Measurements from ENCODE around the gene PIK3AP1. TPM values are rescaled to one million over a fixed set of nuclear protein-coding genes. Genes with fewer than 3 reads are reported as not detected.

PIK3AP1 gene, protein sequence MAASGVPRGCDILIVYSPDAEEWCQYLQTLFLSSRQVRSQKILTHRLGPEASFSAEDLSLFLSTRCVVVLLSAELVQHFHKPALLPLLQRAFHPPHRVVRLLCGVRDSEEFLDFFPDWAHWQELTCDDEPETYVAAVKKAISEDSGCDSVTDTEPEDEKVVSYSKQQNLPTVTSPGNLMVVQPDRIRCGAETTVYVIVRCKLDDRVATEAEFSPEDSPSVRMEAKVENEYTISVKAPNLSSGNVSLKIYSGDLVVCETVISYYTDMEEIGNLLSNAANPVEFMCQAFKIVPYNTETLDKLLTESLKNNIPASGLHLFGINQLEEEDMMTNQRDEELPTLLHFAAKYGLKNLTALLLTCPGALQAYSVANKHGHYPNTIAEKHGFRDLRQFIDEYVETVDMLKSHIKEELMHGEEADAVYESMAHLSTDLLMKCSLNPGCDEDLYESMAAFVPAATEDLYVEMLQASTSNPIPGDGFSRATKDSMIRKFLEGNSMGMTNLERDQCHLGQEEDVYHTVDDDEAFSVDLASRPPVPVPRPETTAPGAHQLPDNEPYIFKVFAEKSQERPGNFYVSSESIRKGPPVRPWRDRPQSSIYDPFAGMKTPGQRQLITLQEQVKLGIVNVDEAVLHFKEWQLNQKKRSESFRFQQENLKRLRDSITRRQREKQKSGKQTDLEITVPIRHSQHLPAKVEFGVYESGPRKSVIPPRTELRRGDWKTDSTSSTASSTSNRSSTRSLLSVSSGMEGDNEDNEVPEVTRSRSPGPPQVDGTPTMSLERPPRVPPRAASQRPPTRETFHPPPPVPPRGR
- total RNA-seq (2.3 TPM), polyA plus RNA-seq (ENCODE audit: insufficient read depth in 1 of 8, insufficient read length in 8 of 8, low replicate concordance in 1 of 8) (1 to 10 TPM; 1.8 to 2.9 (median 2.2) TPM)
- long read RNA-seq, donor 1, result 0 reads
- long read RNA-seq, donor 2, result 0 reads
- long read RNA-seq, donor 3, partial matches to known transcripts, result 10,374 of 10,374 reads
- long read RNA-seq, donor 3, other reads (novel, unspliced or antisense), result 0 of 10,374 reads
- long read RNA-seq, donor 4, partial matches to known transcripts, result 7,543 of 7,543 reads
- long read RNA-seq, donor 4, other reads (novel, unspliced or antisense), result 0 of 7,543 reads
- long read RNA-seq, donor 5, result 0 reads
- long read RNA-seq, donor 6, result 0 reads
- long read RNA-seq, donor 7, full-length matches to known transcripts, result 1 of 13,369 reads
- long read RNA-seq, donor 7, partial matches to known transcripts, result 13,368 of 13,369 reads
- long read RNA-seq, donor 7, other reads (novel, unspliced or antisense), result 0 of 13,369 reads
- long read RNA-seq, donor 8, result 0 reads
- long read RNA-seq, donor 9, result 0 reads
- long read RNA-seq, donor 10, partial matches to known transcripts, result 16,309 of 16,309 reads
- long read RNA-seq, donor 10, other reads (novel, unspliced or antisense), result 0 of 16,309 reads
- long read RNA-seq, donor 11, result 0 reads

GRCh38 chr10:96720422-96721206, at the start of gene PIK3AP1:
TSS of gene PIK3AP1 (minus strand) at chr10:96720514. CDS start at chr10:96720394, 120 bp downstream.
- peaks cover 32% of the 10 kb centered on the region for H3K27me3 ChIP-seq (ENCODE audit: control insufficient read depth, insufficient read depth, low read length)
- peak within 1 kb of the TSS; percentile 38 for H3K4me3 ChIP-seq (ENCODE audit: low read length)
- 4% methylated on average over 29 of the region's 52 CpGs for WGBS (ENCODE audit: insufficient coverage)
- DNase-seq, result peak; percentile 36
- peaks cover 11% of the 10 kb centered on the region for H3K4me1 ChIP-seq (ENCODE audit: control insufficient read depth, insufficient read depth, low read length)
- no peaks in the 10 kb centered on the region for H3K9me3 ChIP-seq (replicated peaks; ENCODE audit: control insufficient read depth, low read depth, low read length)
- H3K27ac ChIP-seq (ENCODE audit: low read length), result peak within 1 kb of the TSS; percentile 59
- H3K36me3 ChIP-seq (ENCODE audit: control insufficient read depth, insufficient read depth, low read length), result no peaks in the 10 kb centered on the region

DNA sequence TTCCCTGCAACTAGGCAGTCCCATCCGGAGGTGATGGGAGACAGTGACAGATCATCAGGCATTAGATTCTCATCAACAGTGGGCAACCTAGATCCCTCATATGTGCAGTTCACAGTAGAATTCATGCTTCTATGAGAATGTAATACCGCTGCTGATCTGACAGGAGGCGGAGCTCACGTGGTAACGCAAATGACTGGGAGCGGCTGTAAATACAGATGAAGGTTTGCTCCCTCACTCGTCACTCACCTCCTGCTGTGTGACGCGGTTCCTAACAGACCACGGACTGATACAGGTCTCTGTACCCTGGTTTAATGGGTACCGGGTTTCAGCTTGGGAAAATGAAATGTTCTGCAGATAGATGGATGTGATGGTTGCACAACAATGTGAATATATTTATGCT, 47.8 kb upstream of the PIK3AP1 start:
- 87% methylated on average over 9 of the region's 11 CpGs for WGBS (ENCODE audit: insufficient coverage)
- no peaks in the 10 kb centered on the region for H3K27me3 ChIP-seq (ENCODE audit: control insufficient read depth, insufficient read depth, low read length)
- no peak overlapping the region for H3K27ac ChIP-seq (ENCODE audit: low read length)
- no peak overlapping the region for H3K4me3 ChIP-seq (ENCODE audit: low read length)
- peaks cover 8% of the 10 kb centered on the region for H3K9me3 ChIP-seq (replicated peaks; ENCODE audit: control insufficient read depth, low read depth, low read length)
- no peak for DNase-seq
- no peaks in the 10 kb centered on the region for H3K4me1 ChIP-seq (ENCODE audit: control insufficient read depth, insufficient read depth, low read length)
- no peaks in the 10 kb centered on the region for H3K36me3 ChIP-seq (ENCODE audit: control insufficient read depth, insufficient read depth, low read length)

- H3K9me3 ChIP-seq (replicated peaks; ENCODE audit: control insufficient read depth, low read depth, low read length), result peaks cover 6% of the 10 kb centered on the region
- no peaks in the 10 kb centered on the region for H3K36me3 ChIP-seq (ENCODE audit: control insufficient read depth, insufficient read depth, low read length)
- H3K27me3 ChIP-seq (ENCODE audit: control insufficient read depth, insufficient read depth, low read length), result no peaks in the 10 kb centered on the region
- H3K4me1 ChIP-seq (ENCODE audit: control insufficient read depth, insufficient read depth, low read length), result no peaks in the 10 kb centered on the region
- no peak overlapping the region for H3K27ac ChIP-seq (ENCODE audit: low read length)
- DNase-seq, result no peak
- WGBS (ENCODE audit: insufficient coverage), result no CpG with 5 or more reads among the region's 2 CpGs
- H3K4me3 ChIP-seq (ENCODE audit: low read length), result no peak overlapping the region
Observed at GRCh38 chr10:96767611-96768010, 47.3 kb upstream of the PIK3AP1 start.

GRCh38 chr10:96765406-96766240, 45.3 kb upstream of the PIK3AP1 start:
- Histone ChIP-seq H3K27me3 (ENCODE audit: control insufficient read depth, insufficient read depth, low read length) (no peaks in the 10 kb centered on the region), H3K27ac (ENCODE audit: low read length) (no peak overlapping the region), H3K36me3 (ENCODE audit: control insufficient read depth, insufficient read depth, low read length) (no peaks in the 10 kb centered on the region), H3K4me3 (ENCODE audit: low read length) (no peak overlapping the region), H3K9me3 (replicated peaks; ENCODE audit: control insufficient read depth, low read depth, low read length) (no peaks in the 10 kb centered on the region), H3K4me1 (ENCODE audit: control insufficient read depth, insufficient read depth, low read length) (no peaks in the 10 kb centered on the region)
- 73% methylated on average over 7 of the region's 9 CpGs for WGBS (ENCODE audit: insufficient coverage)
- peak; percentile 25 for DNase-seq

DNA sequence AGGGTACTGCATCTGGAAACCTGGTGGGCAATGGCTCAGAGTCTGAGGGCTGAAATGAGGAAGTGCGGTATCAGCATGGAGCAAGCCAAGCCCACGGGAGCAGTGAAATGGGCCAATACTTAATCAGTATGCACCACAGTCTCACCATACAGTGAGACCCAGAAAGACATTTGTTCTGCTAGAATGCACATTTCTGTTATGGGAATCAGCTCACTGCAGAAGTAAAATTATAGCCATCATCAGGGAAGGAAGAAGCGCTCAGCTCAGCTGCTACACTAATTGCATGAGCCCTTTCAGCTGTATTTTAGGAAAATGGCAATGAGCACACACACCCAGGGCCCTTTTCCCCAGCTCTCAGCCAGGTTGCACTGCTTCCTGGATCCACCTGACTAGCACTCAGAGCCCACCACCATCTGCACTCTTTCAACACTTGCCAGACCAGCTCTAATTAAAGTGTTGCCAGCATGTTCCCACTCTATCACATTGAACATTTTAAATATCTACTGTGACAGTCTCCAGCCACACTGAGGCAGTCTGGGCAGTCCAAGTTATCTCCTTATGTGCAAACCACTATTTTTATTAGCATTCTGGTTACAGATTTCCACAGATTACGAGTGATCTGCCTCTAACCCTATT, 44.2 kb upstream of the PIK3AP1 start:
- H3K27me3 ChIP-seq (ENCODE audit: control insufficient read depth, insufficient read depth, low read length), result no peaks in the 10 kb centered on the region
- H3K4me3 ChIP-seq (ENCODE audit: low read length), result no peak overlapping the region
- 76% methylated on average over 4 of the region's 4 CpGs for WGBS (ENCODE audit: insufficient coverage)
- H3K9me3 ChIP-seq (replicated peaks; ENCODE audit: control insufficient read depth, low read depth, low read length), result no peaks in the 10 kb centered on the region
- H3K4me1 ChIP-seq (ENCODE audit: control insufficient read depth, insufficient read depth, low read length), result no peaks in the 10 kb centered on the region
- H3K27ac ChIP-seq (ENCODE audit: low read length), result no peak overlapping the region
- H3K36me3 ChIP-seq (ENCODE audit: control insufficient read depth, insufficient read depth, low read length), result no peaks in the 10 kb centered on the region
- DNase-seq, result no peak

- Histone ChIP-seq H3K9me3 (replicated peaks; ENCODE audit: control insufficient read depth, low read depth, low read length) (no peaks in the 10 kb centered on the region), H3K27ac (ENCODE audit: low read length) (peak overlapping the region; percentile 3), H3K27me3 (ENCODE audit: control insufficient read depth, insufficient read depth, low read length) (peaks cover 2% of the 10 kb centered on the region), H3K4me1 (ENCODE audit: control insufficient read depth, insufficient read depth, low read length) (no peaks in the 10 kb centered on the region), H3K4me3 (ENCODE audit: low read length) (no peak overlapping the region), H3K36me3 (ENCODE audit: control insufficient read depth, insufficient read depth, low read length) (no peaks in the 10 kb centered on the region)
- DNase-seq, result peak; percentile 70
- 33% methylated on average over 1 of the region's 1 CpG for WGBS (ENCODE audit: insufficient coverage)
Observed at GRCh38 chr10:96758423-96758822, 38.1 kb upstream of the PIK3AP1 start.

GRCh38 chr10:96756111-96756903, 36.0 kb upstream of the PIK3AP1 start:
- no CpG with 5 or more reads among the region's 5 CpGs for WGBS (ENCODE audit: insufficient coverage)
- H3K4me1 ChIP-seq (ENCODE audit: control insufficient read depth, insufficient read depth, low read length), result no peaks in the 10 kb centered on the region
- H3K9me3 ChIP-seq (replicated peaks; ENCODE audit: control insufficient read depth, low read depth, low read length), result no peaks in the 10 kb centered on the region
- H3K27ac ChIP-seq (ENCODE audit: low read length), result no peak overlapping the region
- H3K4me3 ChIP-seq (ENCODE audit: low read length), result no peak overlapping the region
- no peaks in the 10 kb centered on the region for H3K36me3 ChIP-seq (ENCODE audit: control insufficient read depth, insufficient read depth, low read length)
- DNase-seq, result no peak
- peaks cover 2% of the 10 kb centered on the region for H3K27me3 ChIP-seq (ENCODE audit: control insufficient read depth, insufficient read depth, low read length)

DNA sequence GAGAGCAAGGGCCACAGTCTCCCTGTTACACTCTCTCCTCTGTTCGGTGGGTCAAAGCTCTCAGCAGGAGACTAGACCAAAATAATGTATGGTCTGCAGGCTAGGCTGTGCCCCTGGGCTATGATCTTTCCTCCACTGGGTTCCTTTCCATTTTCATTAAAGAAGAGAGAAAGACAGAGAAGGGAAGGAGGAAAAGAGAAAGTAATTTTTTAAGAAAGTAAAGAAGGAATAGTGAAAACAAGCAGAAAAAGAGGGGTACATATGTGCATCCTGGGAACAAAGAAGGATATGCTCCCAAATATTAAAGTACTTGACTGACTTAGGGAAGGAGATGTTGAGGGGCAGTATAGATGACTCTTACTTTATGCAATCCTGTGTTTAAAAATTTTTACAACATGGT, 33.6 kb upstream of the PIK3AP1 start:
- H3K27ac ChIP-seq (ENCODE audit: low read length), result no peak overlapping the region
- no peaks in the 10 kb centered on the region for H3K36me3 ChIP-seq (ENCODE audit: control insufficient read depth, insufficient read depth, low read length)
- WGBS (ENCODE audit: insufficient coverage), result no CpG with 5 or more reads among the region's 1 CpG
- H3K4me3 ChIP-seq (ENCODE audit: low read length), result no peak overlapping the region
- H3K4me1 ChIP-seq (ENCODE audit: control insufficient read depth, insufficient read depth, low read length), result no peaks in the 10 kb centered on the region
- peaks cover 2% of the 10 kb centered on the region for H3K27me3 ChIP-seq (ENCODE audit: control insufficient read depth, insufficient read depth, low read length)
- DNase-seq, result no peak
- H3K9me3 ChIP-seq (replicated peaks; ENCODE audit: control insufficient read depth, low read depth, low read length), result no peaks in the 10 kb centered on the region

Data from muscle of leg (tissue), 16 donors.